HepG2 (cell line): ENCODE data around the gene NOX4.
"Not testable (repeated sequence)": the region's sequence is repeated elsewhere in the genome, so short reads cannot be mapped to it uniquely, and the experiment has no call there.

Experiments
- CHD2 ChIP-seq: IDR thresholded peaks from 2 replicates; pipeline ENCODE4 v1.6.1; 2011; ENCODE audit warnings: low read depth, low read length, improper control_type of control experiment
- CTCF ChIP-seq: sonication (generic); formaldehyde crosslinking; IDR thresholded peaks from 2 replicates; pipeline ENCODE4 v1.5.0; 2020; ENCODE audit warnings: mild to moderate bottlenecking, missing genetic modification reagents, moderate library complexity
- FOSL2 ChIP-seq: sonication (generic); formaldehyde crosslinking; IDR thresholded peaks from 2 replicates; pipeline ENCODE4 v1.4.0; 2020; ENCODE audit warnings: missing genetic modification reagents
- JUND ChIP-seq: sonication (generic); formaldehyde crosslinking; IDR thresholded peaks from 2 replicates; pipeline ENCODE4 v1.8.0; 2022; ENCODE audit warnings: mild to moderate bottlenecking, missing genetic modification reagents
- MAFK ChIP-seq, 2 experiments: IDR thresholded peaks in 1 of 2; conservative IDR thresholded peaks in 1 of 2; 2 replicates each; pipeline ENCODE4 v1.6.1; 2011; ENCODE audit warnings: improper control_type of control experiment in 2 of 2, low read length in 2 of 2
- RAD21 ChIP-seq: fragments of 450-650 bp; formaldehyde crosslinking; IDR thresholded peaks from 2 replicates; pipeline ENCODE4 v1.5.0; 2020; ENCODE audit warnings: mild to moderate bottlenecking
- ZBTB7B ChIP-seq: sonication (generic); formaldehyde crosslinking; IDR thresholded peaks from 2 replicates; pipeline ENCODE4 v1.4.0; 2020; ENCODE audit warnings: missing genetic modification reagents
- ZNF513 ChIP-seq: sonication (generic); formaldehyde crosslinking; conservative IDR thresholded peaks from 2 replicates; pipeline ENCODE4 v1.5.0; 2020; ENCODE audit warnings: missing genetic modification reagents
- ZNF549 ChIP-seq: sonication (generic); formaldehyde crosslinking; IDR thresholded peaks from 2 replicates; pipeline ENCODE4 v1.5.0; 2020; ENCODE audit warnings: missing genetic modification reagents
- ZNF629 ChIP-seq: sonication (generic); formaldehyde crosslinking; conservative IDR thresholded peaks from 2 replicates; pipeline ENCODE4 v1.5.0; 2020; ENCODE audit warnings: missing genetic modification reagents
- ZZZ3 ChIP-seq: sonication (generic); formaldehyde crosslinking; IDR thresholded peaks from 2 replicates; pipeline ENCODE4 v1.4.0; 2020; ENCODE audit warnings: missing genetic modification reagents, mild to moderate bottlenecking, borderline replicate concordance
- TF ChIP-seq, protein P1 (sequence below): sonication (generic); formaldehyde crosslinking; IDR thresholded peaks from 2 replicates; pipeline ENCODE4 v1.9.0; 2021; ENCODE audit warnings: missing genetic modification reagents, borderline replicate concordance
- TF ChIP-seq, protein P2 (sequence below): conservative IDR thresholded peaks from 2 replicates; pipeline ENCODE4 v1.6.1; 2018; ENCODE audit warnings: missing genetic modification reagents

DNA sequence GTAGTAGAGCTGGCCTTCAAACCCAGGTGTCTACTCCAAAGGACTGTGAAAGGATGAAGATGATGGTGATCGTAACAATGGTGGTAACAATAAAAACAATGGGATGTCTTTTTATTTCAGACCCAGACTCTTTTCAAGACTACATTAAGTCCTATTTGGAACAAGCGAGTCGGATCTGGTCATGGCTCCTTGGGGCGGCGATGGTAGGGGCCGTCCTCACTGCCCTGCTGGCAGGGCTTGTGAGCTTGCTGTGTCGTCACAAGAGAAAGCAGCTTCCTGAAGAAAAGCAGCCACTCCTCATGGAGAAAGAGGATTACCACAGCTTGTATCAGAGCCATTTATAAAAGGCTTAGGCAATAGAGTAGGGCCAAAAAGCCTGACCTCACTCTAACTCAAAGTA lies 196.2 kb downstream of the NOX4 start:
- TF ChIP-seq ZBTB7B (CRISPR knock-in tag); MAFK (conservative IDR thresholded peaks at IDR 0.05 in 1 of 2, IDR thresholded peaks at IDR 0.05 in 1 of 2; ENCODE audit: low read length in 2 of 2); CHD2; ZNF549; ZNF513; JUND (CRISPR knock-in tag); CTCF (CRISPR knock-in tag); RAD21 (CRISPR knock-in tag); ZNF629 (CRISPR knock-in tag); FOSL2 (CRISPR knock-in tag); ZZZ3 (CRISPR knock-in tag): not testable (repeated sequence)
- TF ChIP-seq, protein P1, sequence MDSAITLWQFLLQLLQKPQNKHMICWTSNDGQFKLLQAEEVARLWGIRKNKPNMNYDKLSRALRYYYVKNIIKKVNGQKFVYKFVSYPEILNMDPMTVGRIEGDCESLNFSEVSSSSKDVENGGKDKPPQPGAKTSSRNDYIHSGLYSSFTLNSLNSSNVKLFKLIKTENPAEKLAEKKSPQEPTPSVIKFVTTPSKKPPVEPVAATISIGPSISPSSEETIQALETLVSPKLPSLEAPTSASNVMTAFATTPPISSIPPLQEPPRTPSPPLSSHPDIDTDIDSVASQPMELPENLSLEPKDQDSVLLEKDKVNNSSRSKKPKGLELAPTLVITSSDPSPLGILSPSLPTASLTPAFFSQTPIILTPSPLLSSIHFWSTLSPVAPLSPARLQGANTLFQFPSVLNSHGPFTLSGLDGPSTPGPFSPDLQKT (CRISPR knock-in tag) = not testable (repeated sequence)
- TF ChIP-seq, protein P2, sequence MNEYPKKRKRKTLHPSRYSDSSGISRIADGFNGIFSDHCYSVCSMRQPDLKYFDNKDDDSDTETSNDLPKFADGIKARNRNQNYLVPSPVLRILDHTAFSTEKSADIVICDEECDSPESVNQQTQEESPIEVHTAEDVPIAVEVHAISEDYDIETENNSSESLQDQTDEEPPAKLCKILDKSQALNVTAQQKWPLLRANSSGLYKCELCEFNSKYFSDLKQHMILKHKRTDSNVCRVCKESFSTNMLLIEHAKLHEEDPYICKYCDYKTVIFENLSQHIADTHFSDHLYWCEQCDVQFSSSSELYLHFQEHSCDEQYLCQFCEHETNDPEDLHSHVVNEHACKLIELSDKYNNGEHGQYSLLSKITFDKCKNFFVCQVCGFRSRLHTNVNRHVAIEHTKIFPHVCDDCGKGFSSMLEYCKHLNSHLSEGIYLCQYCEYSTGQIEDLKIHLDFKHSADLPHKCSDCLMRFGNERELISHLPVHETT (CRISPR knock-in tag) = not testable (repeated sequence)
